ENCODE data around the gene CGB3.
"Not testable (repeated sequence)": the region's sequence is repeated elsewhere in the genome, so short reads cannot be mapped to it uniquely, and the experiment has no call there.

GRCh38 chr19:49049834-49050233 is 25.7 kb upstream of the CGB3 start:
- TF ChIP-seq TAF1 (IDR thresholded peaks at IDR 0.05; ENCODE audit: borderline replicate concordance, low read depth, low read length); POLR2AphosphoS5 (IDR thresholded peaks at IDR 0.05; ENCODE audit: low read depth, low read length); POLR2A (IDR thresholded peaks at IDR 0.05; ENCODE audit: low read depth, low read length): not testable (repeated sequence)

All from GM12892 (cell line).